HG03066 (cell line): ENCODE measurements around the gene SLC9A9.

Source experiments
- ATAC-seq: cut with Tn5 transposase; IDR thresholded peaks from one replicate; pipeline ENCODE4 v1.9.1; 2021; ENCODE audit warnings: low read depth; ENCODE audit not compliant: unreplicated experiment

Gene SLC9A9

GRCh38 chr3:143344516-143345165 lies 503.6 kb downstream of the SLC9A9 start:
- ATAC-seq, result no peak

- no peak for ATAC-seq
Measured at GRCh38 chr3:143343944-143344343, 504.3 kb downstream of the SLC9A9 start.

- no peak for ATAC-seq
Measured at GRCh38 chr3:143343031-143343430, 505.2 kb downstream of the SLC9A9 start.

GRCh38 chr3:143339451-143339850 lies 508.8 kb downstream of the SLC9A9 start:
- no peak for ATAC-seq

- no peak for ATAC-seq
Measured at GRCh38 chr3:143337387-143337786, 510.9 kb downstream of the SLC9A9 start.

- no peak for ATAC-seq
Measured at GRCh38 chr3:143334231-143334630, 514.0 kb downstream of the SLC9A9 start.

GRCh38 chr3:143333367-143333766 lies 514.9 kb downstream of the SLC9A9 start:
- no peak for ATAC-seq

- ATAC-seq, result no peak
Measured at GRCh38 chr3:143332026-143332425, 516.2 kb downstream of the SLC9A9 start.

GRCh38 chr3:143331350-143331749 lies 516.9 kb downstream of the SLC9A9 start:
- no peak for ATAC-seq

- no peak for ATAC-seq
Measured at GRCh38 chr3:143330296-143330868, 517.9 kb downstream of the SLC9A9 start.

GRCh38 chr3:143329567-143330211 lies 518.6 kb downstream of the SLC9A9 start:
- no peak for ATAC-seq

- ATAC-seq, result no peak
Measured at GRCh38 chr3:143328451-143328850, 519.8 kb downstream of the SLC9A9 start.

- no peak for ATAC-seq
Measured at GRCh38 chr3:143326983-143327778, 521.1 kb downstream of the SLC9A9 start.

GRCh38 chr3:143321058-143321769 lies 527.1 kb downstream of the SLC9A9 start:
- ATAC-seq, result no peak

GRCh38 chr3:143315766-143316165 lies 532.5 kb downstream of the SLC9A9 start:
- ATAC-seq, result no peak

- ATAC-seq, result no peak
Measured at GRCh38 chr3:143314251-143315093, 533.8 kb downstream of the SLC9A9 start.

GRCh38 chr3:143313893-143314188 lies 534.4 kb downstream of the SLC9A9 start:
- ATAC-seq, result no peak

GRCh38 chr3:143313025-143313892 lies 535.0 kb downstream of the SLC9A9 start:
- no peak for ATAC-seq

GRCh38 chr3:143311096-143311495 lies 537.2 kb downstream of the SLC9A9 start:
- ATAC-seq, result no peak
